HG03175 (cell line): Measurements from ENCODE around the gene RAD51B.

Experiments
- ATAC-seq: cut with Tn5 transposase; IDR thresholded peaks from one replicate; pipeline ENCODE4 v1.9.1; 2021; ENCODE audit warnings: mild to moderate bottlenecking, moderate library complexity; ENCODE audit not compliant: unreplicated experiment

Gene RAD51B

DNA sequence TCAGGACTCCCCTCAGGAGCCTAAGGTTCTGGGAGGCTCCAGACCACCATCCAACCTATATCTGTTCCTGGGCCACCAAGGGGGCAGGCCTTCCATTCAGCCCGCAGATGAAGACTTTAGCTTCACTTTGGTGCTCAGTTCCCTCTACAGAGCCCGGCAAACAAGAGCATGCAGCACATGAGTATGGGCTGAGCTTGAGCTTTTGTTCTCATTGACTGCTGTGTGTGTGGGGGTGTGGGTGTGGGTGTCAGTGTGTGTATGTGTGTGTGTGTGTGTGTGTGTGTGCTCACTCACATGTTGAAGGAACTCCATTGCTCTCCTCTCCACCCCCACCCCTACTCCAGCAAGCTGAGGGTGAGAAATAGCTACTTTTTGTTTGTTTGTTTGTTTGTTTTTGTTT, 754.1 kb downstream of the RAD51B start:
- no peak for ATAC-seq

DNA sequence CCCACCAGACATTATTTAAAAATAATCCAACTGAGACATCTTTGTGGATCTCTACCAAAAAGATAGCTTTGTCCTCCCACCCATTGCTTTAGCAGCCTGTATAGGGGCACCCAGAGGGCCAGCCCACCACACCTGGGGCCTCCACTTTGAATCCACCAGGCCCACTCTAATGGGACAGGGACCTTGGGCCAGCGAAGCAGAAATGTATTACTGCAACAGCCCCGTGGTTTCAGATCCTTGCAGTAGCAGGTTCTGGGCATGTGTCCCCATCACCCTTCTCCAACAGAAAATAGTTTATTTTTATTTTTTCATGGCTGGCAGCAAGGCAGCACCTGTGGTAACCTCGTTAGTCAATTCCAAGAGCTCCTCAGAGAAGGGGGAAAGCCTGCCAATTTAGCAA, 754.9 kb downstream of the RAD51B start:
- ATAC-seq: no peak

GRCh38 chr14:68574906-68575305, 755.3 kb downstream of the RAD51B start:
- no peak for ATAC-seq

GRCh38 chr14:68575426-68575825, 755.8 kb downstream of the RAD51B start:
- no peak for ATAC-seq

DNA sequence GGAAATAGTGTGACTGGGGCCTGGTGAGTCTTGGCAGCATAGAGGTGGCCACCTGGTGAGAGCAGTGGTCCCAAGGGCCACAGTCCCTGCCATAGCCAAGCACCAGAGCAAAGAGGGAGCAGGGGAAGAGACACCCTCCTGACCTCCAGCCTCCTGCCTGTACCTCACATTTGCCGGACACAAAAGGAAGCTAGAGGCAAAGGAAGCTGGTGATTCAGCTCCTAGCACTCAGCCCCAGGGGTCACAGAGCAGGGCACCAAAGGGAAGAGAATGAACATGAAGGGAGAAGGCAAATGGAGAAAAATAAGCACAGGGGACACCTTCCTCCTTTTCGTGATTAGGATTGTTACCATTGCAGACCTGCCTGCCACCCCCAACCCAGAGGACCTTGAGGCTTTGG, 756.5 kb downstream of the RAD51B start:
- no peak for ATAC-seq

DNA sequence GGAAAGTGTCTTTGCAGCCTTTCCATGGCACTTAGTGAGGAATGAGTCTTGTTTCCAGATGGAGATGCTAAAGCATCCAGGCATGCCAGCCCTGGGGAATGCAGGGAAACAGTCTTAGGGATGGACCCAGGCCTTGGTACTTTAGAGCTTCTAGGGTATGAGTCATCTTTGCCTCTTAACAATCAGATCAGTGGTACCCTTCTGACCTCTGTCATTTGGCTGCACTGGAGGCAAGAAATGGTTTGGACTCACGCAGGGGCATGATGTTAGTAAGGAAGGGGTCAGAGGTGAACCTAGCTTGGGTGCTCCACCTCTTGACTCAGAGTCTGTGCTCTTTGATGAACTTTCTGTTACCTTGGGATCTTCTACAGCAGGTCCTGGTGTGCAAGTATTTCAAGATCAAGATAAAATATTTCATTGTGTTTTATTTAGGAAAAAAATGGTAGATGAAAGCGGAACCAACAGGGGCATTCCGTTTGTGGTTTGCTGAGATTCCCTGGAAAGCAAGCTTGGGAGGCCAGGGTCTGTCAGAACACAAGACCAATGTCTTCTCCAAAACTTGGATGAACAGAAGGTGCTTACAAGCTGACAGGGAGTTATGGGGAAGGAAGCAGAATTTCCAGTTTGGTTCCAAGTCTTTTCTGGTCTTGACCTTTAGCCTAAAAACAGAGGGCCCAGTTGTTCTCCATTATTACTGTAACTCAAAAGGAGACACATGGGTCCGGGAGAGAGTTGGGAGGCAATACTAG, 757.1 kb downstream of the RAD51B start:
- no peak for ATAC-seq

DNA sequence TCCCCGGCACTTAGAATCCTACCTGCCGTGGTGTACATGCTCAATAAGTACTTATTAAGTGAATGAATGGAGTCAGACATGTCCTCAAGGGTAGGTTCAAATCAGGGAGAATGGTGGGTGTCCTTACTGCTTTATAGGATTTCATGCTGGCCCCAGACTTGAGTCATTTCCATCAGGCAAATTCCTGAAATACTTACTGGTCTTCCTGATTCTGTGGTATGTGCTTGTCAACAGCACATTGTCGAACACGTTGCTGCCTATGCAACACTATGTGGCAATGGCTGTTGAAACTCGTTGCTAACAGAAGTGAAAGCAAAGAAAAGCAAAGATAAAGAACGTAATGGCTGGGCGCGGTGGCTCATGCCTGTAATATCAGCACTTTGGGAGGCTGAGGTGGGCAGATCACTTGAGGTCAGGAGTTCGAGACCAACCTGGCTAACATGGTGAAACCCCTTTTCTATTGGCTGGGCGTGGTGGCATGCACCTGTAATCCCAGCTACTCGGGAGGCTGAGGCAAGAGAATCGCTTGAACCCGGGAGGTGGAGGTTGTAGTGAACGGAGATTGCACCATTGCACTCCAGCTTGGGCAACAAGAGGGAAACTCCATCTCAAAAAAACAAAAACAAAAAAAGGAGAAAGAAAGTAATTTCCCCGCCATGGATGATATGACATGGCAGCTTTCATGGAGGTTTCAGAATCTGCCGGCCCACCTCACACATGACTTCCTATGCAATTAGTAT, 758.4 kb downstream of the RAD51B start:
- no peak for ATAC-seq

- no peak for ATAC-seq
Observed at GRCh38 chr14:68578597-68578996, 759.0 kb downstream of the RAD51B start.

GRCh38 chr14:68580096-68580645, 760.6 kb downstream of the RAD51B start:
- no peak for ATAC-seq

- no peak for ATAC-seq
Observed at GRCh38 chr14:68580671-68581070, 761.1 kb downstream of the RAD51B start.

DNA sequence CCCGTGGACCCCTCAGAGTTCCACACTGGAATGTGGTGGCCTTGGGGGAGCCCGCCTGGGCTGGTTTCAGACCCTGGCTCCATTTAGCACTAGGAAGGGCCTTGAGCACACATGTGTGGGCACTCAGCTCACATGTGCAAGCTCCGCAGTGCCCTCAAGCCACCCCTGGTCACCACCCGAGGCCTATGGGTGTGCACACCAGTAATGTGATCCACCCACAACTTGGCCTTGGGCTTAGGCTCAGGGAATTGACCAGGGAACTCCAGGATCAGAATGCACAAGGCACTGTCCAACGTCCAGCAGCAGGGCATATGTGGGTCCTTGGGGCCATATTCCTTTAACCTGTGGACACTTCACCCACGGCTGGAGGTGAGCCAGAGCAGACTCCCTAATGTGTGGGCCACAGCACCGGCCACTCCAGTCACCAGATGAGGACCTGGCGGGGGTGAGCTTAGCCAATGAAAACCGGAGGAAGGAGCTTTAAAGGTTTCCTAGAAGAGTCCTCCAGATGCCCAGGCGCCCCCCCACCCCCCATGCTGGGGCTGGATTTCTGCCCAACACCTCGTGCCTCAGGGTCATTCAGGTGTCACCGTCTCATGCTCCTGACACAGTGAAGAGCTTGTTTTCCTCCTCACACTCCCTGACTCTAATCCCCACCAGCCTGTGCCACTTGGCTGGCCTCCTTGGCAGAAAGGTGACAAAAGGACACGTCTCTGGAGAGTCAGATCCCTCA, 764.1 kb downstream of the RAD51B start:
- ATAC-seq: no peak

GRCh38 chr14:68584786-68585185, 765.2 kb downstream of the RAD51B start:
- ATAC-seq: no peak

- no peak for ATAC-seq
Observed at GRCh38 chr14:68585690-68586089, 766.1 kb downstream of the RAD51B start.

GRCh38 chr14:68586896-68587751, 767.5 kb downstream of the RAD51B start:
- no peak for ATAC-seq

DNA sequence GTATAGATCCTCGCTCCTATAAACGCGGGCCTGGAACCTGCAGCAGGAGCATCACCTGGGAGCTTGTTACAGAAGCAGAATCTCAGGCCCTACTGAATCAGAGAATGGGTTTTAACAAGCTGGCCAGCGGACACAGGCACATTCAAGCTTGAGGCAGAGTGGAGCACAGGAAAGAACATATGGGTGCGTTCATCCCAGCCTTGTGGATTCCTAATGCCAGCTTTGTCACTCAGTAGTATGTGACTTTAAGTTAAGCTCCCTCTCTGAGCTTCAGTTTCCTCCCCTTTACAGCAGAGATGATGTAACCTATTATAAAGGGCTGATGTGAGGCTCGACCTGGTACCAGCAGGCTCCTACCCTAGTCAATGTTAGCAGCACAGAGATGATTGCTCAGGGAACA, 768.4 kb downstream of the RAD51B start:
- no peak for ATAC-seq

DNA sequence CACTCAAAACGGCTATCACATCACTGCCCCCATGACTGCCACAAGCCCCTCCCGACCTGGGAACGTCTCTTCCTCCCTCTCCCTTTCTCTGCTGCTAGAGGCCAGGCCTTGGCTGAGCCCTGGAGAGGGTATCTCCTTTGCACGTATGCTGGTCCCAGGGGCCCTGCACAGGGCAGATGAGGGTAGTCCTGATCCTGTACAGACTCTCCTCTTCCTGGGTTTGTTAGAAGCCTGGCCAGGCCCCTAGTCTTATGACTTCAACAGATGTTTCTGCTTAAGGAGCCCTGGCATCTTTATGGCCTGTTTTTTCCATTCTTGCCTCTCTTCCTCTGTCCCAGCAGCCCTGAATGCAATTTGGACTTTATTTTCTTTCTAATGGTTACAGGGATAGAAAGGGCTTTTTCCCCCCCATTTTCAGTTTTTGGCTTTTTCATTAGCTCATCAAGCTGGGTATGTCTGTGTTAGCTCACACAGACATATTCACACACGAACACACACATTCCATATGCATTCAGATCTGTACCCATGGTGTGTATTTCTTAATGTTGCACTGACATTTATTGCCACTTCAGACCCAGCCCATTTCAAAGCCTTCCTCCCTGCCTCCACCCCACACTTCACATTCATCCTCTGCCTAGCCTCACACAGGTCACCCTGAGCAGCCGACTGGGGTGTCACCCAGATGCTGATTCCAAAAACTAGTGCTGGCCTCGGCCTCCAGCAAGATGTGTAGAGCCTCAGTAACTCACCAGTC, 770.0 kb downstream of the RAD51B start:
- no peak for ATAC-seq

DNA sequence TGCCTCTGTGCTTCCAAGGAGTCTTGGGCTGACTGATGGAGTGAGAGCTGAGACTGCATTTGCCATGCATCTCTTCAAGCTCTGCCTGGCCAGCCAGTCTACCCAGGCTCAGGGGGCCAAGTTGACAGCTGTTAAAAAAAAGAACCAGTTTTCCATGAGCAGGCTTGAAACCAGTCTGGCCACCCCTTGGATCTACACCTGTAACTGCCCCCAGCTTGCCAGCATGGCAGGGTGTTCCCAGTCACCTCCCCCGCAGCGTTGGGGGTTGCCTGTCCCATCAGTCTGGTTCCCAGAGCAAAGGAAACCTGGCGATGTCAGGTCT, 770.6 kb downstream of the RAD51B start:
- no peak for ATAC-seq

DNA sequence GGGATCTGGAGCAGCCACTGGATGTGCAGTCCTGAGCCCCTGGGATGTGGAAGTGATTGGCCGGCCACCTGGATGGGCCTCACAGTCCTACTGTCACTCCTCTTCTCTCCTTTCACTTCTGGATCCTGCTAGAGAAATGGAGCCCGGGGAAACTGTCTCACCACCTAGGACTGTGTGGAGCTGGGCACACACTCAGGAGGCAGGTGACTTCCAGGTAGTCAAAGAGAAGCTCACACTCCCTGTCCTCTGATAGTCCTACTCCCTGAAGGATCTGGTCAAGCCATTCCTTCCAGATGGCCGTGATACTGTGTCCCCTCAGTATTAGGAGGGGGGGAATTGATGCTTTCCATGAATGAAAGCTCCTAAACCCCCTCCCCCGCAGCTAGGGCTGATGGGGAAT, 772.2 kb downstream of the RAD51B start:
- no peak for ATAC-seq

DNA sequence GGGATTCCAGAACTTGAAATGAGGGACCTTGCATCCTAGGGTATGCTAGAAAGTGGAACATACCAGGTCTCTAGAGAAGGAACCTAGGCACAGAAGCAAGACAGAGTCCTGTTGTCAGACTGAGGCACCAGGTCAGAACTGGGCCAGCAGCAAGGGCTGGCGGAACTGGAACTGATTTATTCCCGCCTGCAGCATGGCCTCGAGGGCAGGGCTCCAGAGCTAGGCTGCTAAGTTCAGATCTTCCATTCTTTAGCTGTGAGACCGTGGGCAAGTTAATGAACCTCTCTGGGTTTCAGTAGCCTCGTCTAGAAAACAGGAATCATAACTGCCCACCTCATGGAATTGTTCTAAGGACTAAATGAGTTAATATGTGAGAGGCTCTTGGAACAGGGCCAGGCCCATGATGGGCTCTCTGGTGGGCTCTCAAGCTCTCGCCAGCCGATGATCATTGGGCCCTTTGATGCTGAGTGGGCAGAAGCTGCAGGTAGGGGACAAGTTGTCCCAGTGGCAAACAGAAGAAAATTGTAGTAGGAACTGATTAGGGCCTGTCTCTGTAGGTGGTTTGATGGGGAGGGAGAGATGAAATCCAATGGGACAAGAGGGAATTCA, 773.5 kb downstream of the RAD51B start:
- no peak for ATAC-seq
